Activated CD8-positive, alpha-beta T cell treated with anti-CD3 and anti-CD28 coated beads for 36 hours (primary cell): ENCODE results near the gene SLC48A1. TPM values are rescaled to one million over a fixed set of nuclear protein-coding genes. Genes with fewer than 3 reads are reported as not detected.

ENCODE experiments used
- ATAC-seq: fragments of 200-7000 bp; cut with Tn5 transposase; one replicate; pipeline ENCODE4 v1.10.0; 2021; ENCODE audit warnings: mild to moderate bottlenecking, moderate library complexity
- CTCF ChIA-PET: fragments of 350-600 bp; sonication (Branson Sonifier 250); formaldehyde crosslinking; loops from one replicate; lab custom pipeline; 2021; ENCODE audit warnings: antibody characterized with exemption; lab: Charles Lee
- POLR2A ChIA-PET: fragments of 350-600 bp; sonication (Branson Sonifier 250); formaldehyde crosslinking; loops from one replicate; lab custom pipeline; 2021; ENCODE audit warnings: antibody characterized with exemption; lab: Charles Lee
- DNase-seq: peaks from one replicate; pipeline ENCODE4 v3.0.0-alpha.2; 2020
- H3K27ac Mint-ChIP-seq: one replicate; pipeline ENCODE4 v1.8.0; 2021; ENCODE audit warnings: mild to moderate bottlenecking, mixed read lengths
- H3K27me3 Mint-ChIP-seq: one replicate; pipeline ENCODE4 v1.8.0; 2021; ENCODE audit warnings: mixed read lengths
- H3K36me3 Mint-ChIP-seq: one replicate; pipeline ENCODE4 v1.8.0; 2021; ENCODE audit warnings: low read depth, mixed read lengths
- H3K4me1 Mint-ChIP-seq: one replicate; pipeline ENCODE4 v1.8.0; 2021; ENCODE audit warnings: low read depth, mixed read lengths
- H3K4me3 Mint-ChIP-seq: one replicate; pipeline ENCODE4 v1.8.0; 2021; ENCODE audit warnings: mild to moderate bottlenecking, moderate library complexity, mixed read lengths
- H3K9me3 Mint-ChIP-seq: one replicate; pipeline ENCODE4 v1.8.0; 2021; ENCODE audit warnings: mixed read lengths
- intact Hi-C: fragments of 100-400 bp; cut with micrococcal nuclease; formaldehyde crosslinking; loops from one replicate; pipeline ENCODE4 v1.10.0; 2022
- total RNA-seq, 2 experiments: library from RNA; stranded (reverse); gene quantifications; one replicate each; pipeline ENCODE4 v1.2.3, GENCODE V29; 2021
- TF ChIP-seq, protein P1 (sequence below): fragments of 200-600 bp; IDR thresholded peaks from one replicate; pipeline ENCODE4 v1.8.0; 2022; ENCODE audit warnings: antibody characterized with exemption, mild to moderate bottlenecking

Gene SLC48A1
- total RNA-seq, 2 experiments from 2014 or later, result 8.8 to 10.2 TPM

DNA sequence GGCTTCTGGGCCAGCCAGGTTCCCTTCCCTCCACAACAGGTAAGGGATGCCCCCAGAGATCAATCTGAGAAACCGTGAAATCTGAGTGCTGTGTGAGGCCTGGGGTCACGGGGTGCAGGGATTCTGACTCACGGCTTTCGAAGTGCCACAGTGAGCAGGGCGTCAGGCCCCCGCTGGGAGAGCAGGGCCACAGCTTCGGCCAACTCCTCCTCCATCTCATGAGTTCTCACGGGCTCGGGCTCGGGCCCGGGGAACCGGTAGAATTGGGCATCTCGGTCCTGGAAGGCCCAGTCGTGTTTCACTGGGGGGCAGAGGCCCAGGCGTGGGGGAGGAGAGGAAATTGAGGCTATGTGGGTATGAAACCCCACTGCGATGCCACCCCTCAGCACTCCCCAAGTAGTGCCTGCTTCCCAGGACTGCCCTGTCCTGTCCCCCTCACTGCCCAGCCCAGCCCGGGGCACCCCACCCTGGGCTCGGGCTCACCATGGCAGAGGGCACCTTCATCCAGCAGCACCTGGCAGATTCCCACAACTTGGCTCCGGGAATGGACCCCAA lies 22.0 kb upstream of the SLC48A1 start:
- no peak for DNase-seq
- Mint-ChIP-seq H3K9me3 (no peaks in the 10 kb centered on the region), H3K36me3 (no peaks in the 10 kb centered on the region), H3K4me1 (peaks cover 14% of the 10 kb centered on the region), H3K27me3 (no peaks in the 10 kb centered on the region), H3K27ac (no peak overlapping the region), H3K4me3 (no peak overlapping the region)
- ATAC-seq, result no peak
- TF ChIP-seq, protein P1, sequence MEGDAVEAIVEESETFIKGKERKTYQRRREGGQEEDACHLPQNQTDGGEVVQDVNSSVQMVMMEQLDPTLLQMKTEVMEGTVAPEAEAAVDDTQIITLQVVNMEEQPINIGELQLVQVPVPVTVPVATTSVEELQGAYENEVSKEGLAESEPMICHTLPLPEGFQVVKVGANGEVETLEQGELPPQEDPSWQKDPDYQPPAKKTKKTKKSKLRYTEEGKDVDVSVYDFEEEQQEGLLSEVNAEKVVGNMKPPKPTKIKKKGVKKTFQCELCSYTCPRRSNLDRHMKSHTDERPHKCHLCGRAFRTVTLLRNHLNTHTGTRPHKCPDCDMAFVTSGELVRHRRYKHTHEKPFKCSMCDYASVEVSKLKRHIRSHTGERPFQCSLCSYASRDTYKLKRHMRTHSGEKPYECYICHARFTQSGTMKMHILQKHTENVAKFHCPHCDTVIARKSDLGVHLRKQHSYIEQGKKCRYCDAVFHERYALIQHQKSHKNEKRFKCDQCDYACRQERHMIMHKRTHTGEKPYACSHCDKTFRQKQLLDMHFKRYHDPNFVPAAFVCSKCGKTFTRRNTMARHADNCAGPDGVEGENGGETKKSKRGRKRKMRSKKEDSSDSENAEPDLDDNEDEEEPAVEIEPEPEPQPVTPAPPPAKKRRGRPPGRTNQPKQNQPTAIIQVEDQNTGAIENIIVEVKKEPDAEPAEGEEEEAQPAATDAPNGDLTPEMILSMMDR, result no peak
- POLR2A ChIA-PET, result no interaction called here
- CTCF ChIA-PET, result interaction anchor here (12.5 to 14.5 kb wide), 2 partner anchors 11 to 23 kb away, joined by 355 to 685 read pairs; partner anchors contain the start of gene SLC48A1
- intact Hi-C loops, result no loop called here

DNA sequence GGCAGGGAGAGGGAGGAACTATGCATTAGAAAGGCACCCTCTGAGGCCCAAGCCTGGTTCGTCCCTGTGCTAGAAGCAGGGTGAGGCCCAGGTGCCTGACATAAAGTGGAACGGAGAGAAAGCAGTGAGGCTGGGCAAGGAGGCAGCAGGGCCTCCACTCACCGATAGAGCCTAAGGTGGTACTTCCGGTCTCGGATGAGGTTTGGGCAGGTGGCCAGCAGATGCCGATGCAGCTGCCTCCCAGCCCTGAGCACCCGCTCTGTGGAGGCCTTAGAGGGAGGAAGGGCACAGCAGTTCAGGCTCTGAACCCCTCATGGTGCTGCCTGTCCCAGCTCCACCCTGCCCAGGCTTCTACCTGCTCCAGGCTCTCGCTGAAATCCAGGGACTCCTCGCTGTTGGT lies 21.5 kb upstream of the SLC48A1 start:
- TF ChIP-seq, protein P1, result no peak
- Mint-ChIP-seq H3K4me3 (no peak overlapping the region), H3K36me3 (no peaks in the 10 kb centered on the region), H3K4me1 (peaks cover 19% of the 10 kb centered on the region), H3K9me3 (no peaks in the 10 kb centered on the region), H3K27me3 (no peaks in the 10 kb centered on the region), H3K27ac (no peak overlapping the region)
- ATAC-seq (no peak), DNase-seq (no peak)
- POLR2A ChIA-PET, result no interaction called here
- intact Hi-C loops, result no loop called here
- CTCF ChIA-PET, result interaction anchor here (0.8 to 14.5 kb wide), 4 partner anchors 11 to 36 kb away, joined by 3 to 685 read pairs (median 180); partner anchors contain the start of gene SLC48A1

DNA sequence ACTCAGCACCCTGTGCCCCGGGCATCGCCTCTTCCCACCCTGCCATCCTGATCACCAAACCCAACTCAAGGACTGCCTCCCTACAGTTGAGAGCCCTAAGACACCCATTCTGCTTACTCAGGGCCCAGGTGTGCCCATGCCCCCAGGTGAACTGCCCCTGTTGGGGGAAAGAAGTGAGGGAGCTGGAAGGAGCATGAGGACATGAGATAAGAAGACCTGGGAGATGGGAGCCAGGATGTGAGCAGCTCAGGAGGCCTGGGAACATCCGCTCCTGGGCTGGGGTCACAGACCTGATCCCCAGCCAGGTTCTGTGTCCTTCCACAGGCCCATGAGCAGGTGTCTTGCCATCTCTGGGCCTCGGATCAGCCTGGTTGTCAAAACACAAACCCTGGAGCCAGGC lies 20.9 kb upstream of the SLC48A1 start:
- TF ChIP-seq, protein P1, result no peak
- ATAC-seq (no peak), DNase-seq (no peak)
- Mint-ChIP-seq H3K9me3 (no peaks in the 10 kb centered on the region), H3K4me1 (peaks cover 20% of the 10 kb centered on the region), H3K27ac (no peak overlapping the region), H3K36me3 (no peaks in the 10 kb centered on the region), H3K27me3 (no peaks in the 10 kb centered on the region), H3K4me3 (no peak overlapping the region)
- ChIA-PET POLR2A (no interaction called here), CTCF (interaction anchor here (0.8 to 14.5 kb wide), 3 partner anchors 12 to 36 kb away, joined by 3 to 355 read pairs (median 4); no protein-coding TSS in a partner anchor)
- intact Hi-C loops, result no loop called here

DNA sequence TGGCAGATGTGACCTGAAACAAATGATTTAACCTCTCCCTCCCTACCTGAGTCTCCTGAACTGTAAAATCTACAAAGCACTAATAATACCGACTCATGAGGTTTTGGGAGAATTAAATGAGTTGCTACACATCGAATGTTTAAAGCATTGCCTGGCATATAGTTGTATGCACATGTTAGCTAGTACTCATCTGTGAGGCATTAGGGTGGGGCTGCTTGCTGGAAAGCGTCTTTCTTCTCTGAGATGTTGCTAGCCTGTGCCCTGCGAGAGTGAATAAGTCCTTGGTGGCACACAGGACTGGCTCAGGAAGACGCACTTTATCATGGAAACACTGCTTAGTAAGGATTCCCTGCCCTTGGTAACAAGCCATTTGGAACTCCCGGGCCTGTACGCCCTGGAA lies 20.5 kb upstream of the SLC48A1 start:
- H3K27me3 Mint-ChIP-seq, result no peaks in the 10 kb centered on the region
- CTCF ChIA-PET, result interaction anchor here (0.8 to 14.5 kb wide), 3 partner anchors 12 to 37 kb away, joined by 3 to 355 read pairs (median 4); no protein-coding TSS in a partner anchor
- intact Hi-C loops, result no loop called here
- TF ChIP-seq, protein P1, result no peak
- H3K4me1 Mint-ChIP-seq, result peaks cover 24% of the 10 kb centered on the region
- ATAC-seq (no peak), DNase-seq (no peak)
- POLR2A ChIA-PET, result no interaction called here
- H3K9me3 Mint-ChIP-seq, result no peaks in the 10 kb centered on the region
- no peak overlapping the region for H3K27ac Mint-ChIP-seq
- no peak overlapping the region for H3K4me3 Mint-ChIP-seq
- H3K36me3 Mint-ChIP-seq, result no peaks in the 10 kb centered on the region
